Left lung (tissue), 10 donors: ENCODE results near the gene ZDHHC17. TPM values are rescaled to one million over a fixed set of nuclear protein-coding genes. Genes with fewer than 3 reads are reported as not detected.

Experiments
- ATAC-seq: fragments of 200-7000 bp; cut with Tn5 transposase; one replicate; pipeline ENCODE4 v1.9.1; 2020; ENCODE audit warnings: moderate library complexity
- DNase-seq, 4 donors: peaks; one replicate each; pipeline ENCODE4 v3.0.0-alpha.2; 2013 to 2020
- H3K27ac ChIP-seq, 2 donors: fragments of 200-600 bp; sonication (generic) in 1 of 2; one replicate each; pipeline versions ENCODE4 v1.5.0 to v1.8.0; 2020 to 2021
- H3K27me3 ChIP-seq, 2 donors: fragments of 200-600 bp; sonication (generic) in 1 of 2; one replicate each; pipeline versions ENCODE4 v1.5.0 to v1.8.0; 2020 to 2021
- H3K36me3 ChIP-seq, 2 donors: fragments of 200-600 bp; sonication (generic) in 1 of 2; one replicate each; pipeline versions ENCODE4 v1.5.0 to v1.8.0; 2020 to 2021
- H3K4me1 ChIP-seq, 2 donors: fragments of 200-600 bp; one replicate each; pipeline ENCODE4 v1.8.0; 2021
- H3K4me3 ChIP-seq, 2 donors: fragments of 200-600 bp; sonication (generic) in 1 of 2; one replicate each; pipeline versions ENCODE4 v1.5.0 to v1.8.0; 2020 to 2021; ENCODE audit warnings: mild to moderate bottlenecking in 1 of 2
- H3K9me3 ChIP-seq, 2 donors: fragments of 200-600 bp; sonication (generic) in 1 of 2; one replicate each; pipeline versions ENCODE4 v1.5.0 to v1.8.0; 2020 to 2021
- CTCF ChIP-seq, 2 donors: fragments of 200-600 bp; sonication (generic) in 1 of 2; IDR thresholded peaks; one replicate each; pipeline versions ENCODE4 v1.5.0 to v1.8.0; 2021; ENCODE audit warnings: antibody characterized with exemption in 2 of 2
- intact Hi-C, 2 donors: fragments of 100-400 bp; cut with DNase I; formaldehyde crosslinking; loops; one replicate each; pipeline versions ENCODE4 v1.11.2 to v1.14.2; 2022
- polyA plus RNA-seq, 6 donors: library from polyadenylated mRNA; unstranded; fragments of 120-200 nt; gene quantifications; one replicate each; pipeline ENCODE4 v1.2.1, GENCODE V29; 2013; ENCODE audit not compliant: insufficient read length in 6 of 6
- total RNA-seq, 2 donors: library from RNA; stranded (reverse); fragmentation: NEBNext Ultra II Directional; extraction: Animal tissue kit (Norgen Biotek cat#: 25700); gene quantifications; one replicate each; pipeline ENCODE4 v1.2.1, GENCODE V29; 2021
- donor health status: DM: no; HTN: yes; CAD: no.
- donor health status: DM: no; HTN: no; CAD: no.

Gene ZDHHC17
- total and polyA plus RNA-seq, 8 donors: 26.8 to 99.6 (median 77.6) TPM

- intact Hi-C loops: no loop called here
- Histone ChIP-seq H3K27me3 (no peaks in the 10 kb centered on the region), H3K9me3 (no peaks in the 10 kb centered on the region), H3K36me3 (no peaks in the 10 kb centered on the region), H3K4me3 (no peak overlapping the region), H3K27ac (no peak overlapping the region), H3K4me1 (no peaks in the 10 kb centered on the region)
- DNase-seq (no peak), ATAC-seq (no peak)
- no peak for TF ChIP-seq CTCF (IDR thresholded peaks at IDR 0.05)
Measured at GRCh38 chr12:76901628-76902380, 137.9 kb downstream of the ZDHHC17 start.

Other genes starting within 250 kb of the ZDHHC17 start
- gene OSBPL8, start 204.3 kb upstream of the ZDHHC17 start, total RNA-seq: 100 to 1,000 TPM in 1 of 2 donors, 10 to 100 TPM in 1; 83.3 to 100 TPM
- gene OSBPL8, start 204.3 kb upstream of the ZDHHC17 start, polyA plus RNA-seq: 10 to 100 TPM; 53.9 to 65.8 (median 60.1) TPM
- gene CSRP2, start 114.9 kb downstream of the ZDHHC17 start, total RNA-seq: 10 to 100 TPM; 24.8 to 28.9 TPM
- 10 to 100 TPM; 21.0 to 26.3 (median 22.2) TPM for gene CSRP2, start 114.9 kb downstream of the ZDHHC17 start, polyA plus RNA-seq